Choroid plexus epithelial cell (primary cell): Measurements from ENCODE around the gene CHM.
"Not testable (repeated sequence)": the region's sequence is repeated elsewhere in the genome, so short reads cannot be mapped to it uniquely, and the experiment has no call there.

Source experiments
- DNase-seq: peaks from one replicate; pipeline ENCODE4 v3.0.0-alpha.2; 2010; ENCODE audit warnings: low read depth
- H3K4me3 ChIP-seq: 2 replicates; pipeline ENCODE4 v1.5.1; 2011; ENCODE audit warnings: low read depth, mild to moderate bottlenecking, control low read depth, low read length, moderate library complexity
- CTCF ChIP-seq: conservative IDR thresholded peaks from 2 replicates; pipeline ENCODE4 v1.5.1; 2011; ENCODE audit warnings: low read depth, mild to moderate bottlenecking, control low read depth, inconsistent platforms, low read length, moderate library complexity

Gene CHM

GRCh38 chrX:85941275-85941674 is 106.1 kb downstream of the CHM start:
- no peak overlapping the region for H3K4me3 ChIP-seq
- TF ChIP-seq CTCF, result no peak
- no peak for DNase-seq

DNA sequence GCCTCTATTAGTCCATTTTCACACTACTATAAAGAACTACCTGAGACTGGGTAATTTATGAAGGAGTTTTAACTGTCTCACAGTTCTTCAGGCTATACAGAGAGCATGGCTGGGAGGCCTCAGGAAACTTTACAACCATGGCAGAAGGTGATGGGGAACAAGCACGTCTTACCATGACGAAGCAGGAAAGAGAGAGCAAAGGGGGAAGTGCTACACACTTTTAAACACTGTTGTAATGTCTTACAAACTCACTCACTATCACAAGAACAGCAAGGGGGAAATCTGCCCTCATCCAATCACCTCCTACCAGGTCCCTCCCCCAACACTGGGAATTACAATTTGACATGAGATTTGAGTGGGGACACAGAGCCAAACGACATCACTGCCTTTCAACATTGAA is 107.4 kb downstream of the CHM start:
- H3K4me3 ChIP-seq, result not testable (repeated sequence)

GRCh38 chrX:85934399-85934798 is 113.0 kb downstream of the CHM start:
- H3K4me3 ChIP-seq, DNase-seq: not testable (repeated sequence)

More for the DNA sequence above, 107.4 kb downstream of the CHM start:
- not testable (repeated sequence) for DNase-seq

- no peak for TF ChIP-seq CTCF
- peak; percentile 3 for DNase-seq
- no peak overlapping the region for H3K4me3 ChIP-seq
These were observed 117.3 kb downstream of the CHM start for GRCh38 chrX:85930099-85930498.

DNA sequence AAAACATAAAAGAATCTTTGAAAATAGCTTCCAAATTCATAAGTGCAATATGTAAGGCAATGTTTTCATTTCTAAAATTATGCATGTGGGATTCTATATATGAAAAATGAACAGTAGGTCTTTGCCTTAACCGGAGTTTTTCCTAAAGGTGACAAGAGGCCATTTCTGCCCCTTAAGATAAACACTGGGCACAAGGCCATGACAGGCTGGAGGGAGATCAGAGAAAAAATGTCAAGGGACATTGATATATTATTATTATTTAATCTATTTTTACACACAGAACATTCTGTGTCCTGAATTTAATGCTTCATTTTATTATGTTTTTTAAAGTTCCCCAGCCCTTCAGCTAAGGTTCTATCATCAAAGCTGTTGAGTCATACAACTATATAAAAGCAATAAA is 118.8 kb downstream of the CHM start:
- no peak overlapping the region for H3K4me3 ChIP-seq
- DNase-seq, result no peak
- TF ChIP-seq CTCF, result no peak

GRCh38 chrX:85927740-85928139 is 119.6 kb downstream of the CHM start:
- TF ChIP-seq CTCF, result no peak
- H3K4me3 ChIP-seq, result no peak overlapping the region
- DNase-seq, result no peak

GRCh38 chrX:85922821-85923220 is 124.5 kb downstream of the CHM start:
- TF ChIP-seq CTCF, result no peak
- DNase-seq, result peak; percentile 61
- H3K4me3 ChIP-seq, result no peak overlapping the region

DNA sequence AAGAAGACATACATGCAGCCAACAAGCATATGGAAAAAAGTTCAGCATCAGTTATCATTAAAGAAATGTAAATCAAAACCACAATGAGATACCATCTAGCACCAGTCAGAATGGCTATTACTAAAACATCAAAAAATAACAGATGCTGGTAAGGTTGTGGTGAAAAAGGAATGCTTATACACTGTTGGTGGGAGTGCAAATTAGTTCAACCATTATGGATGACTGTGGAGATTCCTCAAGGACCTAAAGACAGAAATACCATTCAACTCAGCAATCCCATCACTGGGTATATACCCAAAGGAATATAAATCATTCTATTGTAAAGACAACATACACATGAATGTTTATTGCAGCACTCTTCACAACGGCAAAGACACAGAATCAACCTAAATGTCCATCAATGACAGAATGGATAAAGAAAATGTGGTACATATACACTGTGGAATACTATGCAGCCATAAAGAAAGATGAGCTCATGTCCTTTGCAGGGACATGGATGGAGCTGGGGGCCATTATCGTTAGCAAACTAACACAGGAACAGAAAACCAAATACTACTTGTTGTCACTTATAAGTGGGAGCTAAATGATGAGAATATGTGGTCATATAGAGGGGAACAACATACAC is 130.6 kb downstream of the CHM start:
- H3K4me3 ChIP-seq, DNase-seq: not testable (repeated sequence)

DNA sequence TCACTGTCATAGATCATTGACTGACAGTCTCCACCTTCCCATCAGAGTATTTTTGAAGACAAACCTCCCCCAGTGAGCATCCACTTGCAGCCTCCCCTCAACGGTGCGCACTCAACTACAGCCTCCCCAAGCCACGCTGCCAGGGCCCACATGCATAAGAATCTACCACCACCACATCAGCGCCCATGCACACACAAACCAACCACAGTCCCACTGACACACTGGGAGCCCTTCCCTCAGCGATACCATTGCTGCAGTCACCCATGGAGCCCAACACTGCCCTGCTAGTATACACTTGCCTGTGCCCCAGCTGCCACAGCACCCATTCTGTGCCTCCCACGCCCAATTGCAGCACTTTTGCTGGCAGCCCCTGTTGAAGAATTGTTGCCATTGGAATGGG is 132.9 kb downstream of the CHM start:
- H3K4me3 ChIP-seq, result no peak overlapping the region
- TF ChIP-seq CTCF, result no peak
- no peak for DNase-seq
